Stimulated activated CD8-positive, alpha-beta memory T cell treated with anti-CD3 and anti-CD28 coated beads, Interleukin-15, amount 100 ng/mL, for 1 hour (primary cell): ENCODE results near the gene C10orf105.
A peak's percentile ranks its signal among the peaks of the same experiment; 100 is the strongest.

Experiments used
- DNase-seq: peaks from one replicate; pipeline ENCODE4 v3.0.0-alpha.2; 2020; ENCODE audit warnings: low read depth

The C10orf105 gene

GRCh38 chr10:71751515-71752224, 32.1 kb upstream of the C10orf105 start:
- no peak for DNase-seq

DNA sequence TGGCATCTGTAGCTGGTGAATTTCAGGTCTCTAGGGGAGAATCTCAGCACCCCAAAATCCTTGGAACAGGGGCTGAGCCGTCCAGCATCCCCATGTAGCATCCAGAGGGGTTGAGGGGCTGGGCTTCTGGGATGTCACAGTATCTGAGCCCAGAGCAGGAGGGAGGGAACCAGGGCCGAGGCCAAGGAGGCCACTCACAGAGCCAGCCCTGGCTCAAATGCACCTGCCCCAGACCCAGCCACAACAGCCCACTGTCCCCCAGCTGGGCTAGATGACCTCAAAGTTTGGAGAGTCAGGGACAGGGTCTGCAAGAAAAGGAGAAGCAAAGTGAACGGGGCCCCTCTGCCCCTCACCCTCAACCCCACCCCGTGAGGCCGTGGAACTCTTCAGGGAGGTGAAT, 31.4 kb upstream of the C10orf105 start:
- no peak for DNase-seq

DNA sequence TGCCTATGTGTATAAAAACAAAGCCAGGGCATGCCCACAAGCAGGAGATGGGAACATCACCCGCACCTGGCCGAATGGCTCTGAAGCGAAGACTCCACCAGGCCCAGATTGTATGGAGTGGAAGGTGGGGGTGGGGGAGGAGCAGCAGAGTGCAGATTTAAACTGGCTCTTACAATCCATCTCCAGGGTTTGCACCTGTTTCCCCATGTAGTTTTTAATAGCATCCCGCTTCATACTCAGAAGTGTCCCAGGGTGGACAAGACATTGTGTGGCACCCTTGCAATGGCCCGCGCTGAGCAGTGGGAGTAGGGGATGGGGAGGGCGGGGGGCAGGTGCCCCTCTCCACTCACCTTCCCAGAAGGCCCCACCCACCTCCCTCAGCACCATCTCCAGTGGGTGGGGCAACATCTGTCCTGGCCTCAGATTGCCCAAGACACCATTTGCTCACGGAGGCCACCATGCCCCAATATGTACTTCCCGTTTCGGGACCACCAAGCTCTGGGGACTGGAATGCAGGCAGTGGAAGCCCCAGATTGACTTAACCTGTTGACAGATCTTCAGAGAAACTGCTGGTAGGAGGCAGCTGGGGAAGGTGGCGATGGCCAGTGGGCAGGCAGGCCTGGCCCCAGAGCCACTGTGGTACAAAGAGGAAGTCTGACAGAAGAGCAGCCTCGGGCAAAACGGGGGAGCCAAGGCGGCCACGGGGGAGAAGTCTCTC, 30.7 kb upstream of the C10orf105 start:
- no peak for DNase-seq

DNA sequence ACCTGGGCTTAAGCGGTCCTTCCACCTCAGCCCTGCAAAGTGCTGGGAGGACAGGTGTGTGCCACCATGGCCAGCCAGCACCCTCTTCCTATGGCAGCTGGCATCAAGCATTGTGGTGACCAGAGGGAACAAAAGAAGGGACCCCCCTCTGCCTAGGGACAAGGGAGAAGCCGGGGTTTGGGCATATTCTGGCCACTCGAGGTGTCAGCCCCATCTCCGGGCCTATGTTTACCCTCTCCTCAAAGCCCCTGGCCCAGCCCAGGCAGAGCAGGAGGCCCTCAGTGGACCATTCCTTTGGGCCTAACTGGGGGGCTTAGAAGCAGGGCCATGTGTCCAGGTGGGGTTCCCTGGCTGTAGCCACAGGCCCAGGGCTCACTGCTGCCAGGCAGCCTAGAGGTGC, 29.8 kb upstream of the C10orf105 start:
- DNase-seq = no peak

- peak; percentile 49 for DNase-seq
Observed at GRCh38 chr10:71748671-71749191, 29.2 kb upstream of the C10orf105 start.

- DNase-seq = no peak
Observed at GRCh38 chr10:71747551-71748523, 28.3 kb upstream of the C10orf105 start.

GRCh38 chr10:71747039-71747531, 27.5 kb upstream of the C10orf105 start:
- no peak for DNase-seq

GRCh38 chr10:71746344-71747037, 26.9 kb upstream of the C10orf105 start:
- no peak for DNase-seq

DNA sequence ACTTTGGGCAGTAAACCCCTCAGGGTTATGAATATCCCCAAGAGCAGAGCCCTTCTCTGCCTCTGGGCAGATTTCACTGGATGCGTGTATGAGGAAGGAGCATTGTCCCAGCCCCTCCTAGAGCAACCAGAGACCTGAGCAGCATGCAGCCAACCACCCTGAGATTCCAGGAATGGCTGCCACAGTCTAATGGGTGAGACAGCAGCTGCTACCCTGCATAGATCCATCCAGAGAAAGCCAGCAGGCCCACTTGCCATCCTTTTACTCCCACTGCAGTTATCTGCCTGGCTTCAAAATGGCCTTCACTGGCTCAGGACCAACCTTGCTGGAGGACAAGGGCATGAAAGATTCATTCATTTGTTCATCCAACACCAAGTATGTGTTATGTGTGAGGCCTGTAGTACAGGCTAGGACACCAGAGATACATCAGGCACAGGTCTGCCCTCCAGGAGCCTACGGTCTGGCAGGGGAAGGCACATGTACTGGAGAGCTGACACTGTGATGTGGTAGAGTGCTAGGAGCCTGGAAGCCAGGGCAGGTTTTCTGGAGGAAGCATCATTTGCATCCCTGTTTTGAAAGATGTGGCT, 26.2 kb upstream of the C10orf105 start:
- no peak for DNase-seq

DNA sequence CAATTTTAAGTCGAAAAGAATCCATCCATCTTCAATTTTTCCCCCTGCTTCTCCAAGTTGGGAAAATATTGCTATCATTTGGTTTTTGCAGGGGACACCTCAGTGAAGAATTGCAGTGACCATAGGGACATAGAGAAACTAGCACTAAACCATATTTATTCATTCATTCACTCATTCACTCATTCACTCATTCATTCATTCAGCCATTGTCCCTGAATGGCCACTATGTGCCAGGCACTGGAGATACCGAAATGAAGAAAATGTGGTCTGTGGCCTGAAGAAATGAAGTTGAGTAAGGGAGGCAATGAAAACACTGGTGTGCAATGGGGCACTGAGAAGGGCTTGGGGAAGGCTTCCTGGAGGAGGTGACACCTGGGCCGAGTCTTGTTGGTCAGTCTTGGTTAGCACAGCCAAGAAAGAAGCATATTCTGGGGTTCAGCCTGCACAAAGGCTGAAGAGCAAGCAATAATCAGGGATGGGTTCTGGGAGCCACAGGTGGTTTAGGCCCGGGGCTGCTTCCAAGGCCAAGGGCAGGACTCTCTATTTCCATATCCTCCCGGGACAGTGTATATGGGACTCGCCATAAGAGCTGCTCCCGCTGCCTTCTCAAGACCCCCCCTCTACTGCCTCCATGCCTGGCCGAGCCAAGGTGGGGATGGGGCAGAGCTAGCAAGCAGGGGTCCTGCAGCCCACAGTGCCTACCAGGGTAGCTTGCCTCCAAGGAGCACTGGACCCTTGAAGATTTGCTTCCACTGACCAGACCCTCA, 25.5 kb upstream of the C10orf105 start:
- no peak for DNase-seq

DNA sequence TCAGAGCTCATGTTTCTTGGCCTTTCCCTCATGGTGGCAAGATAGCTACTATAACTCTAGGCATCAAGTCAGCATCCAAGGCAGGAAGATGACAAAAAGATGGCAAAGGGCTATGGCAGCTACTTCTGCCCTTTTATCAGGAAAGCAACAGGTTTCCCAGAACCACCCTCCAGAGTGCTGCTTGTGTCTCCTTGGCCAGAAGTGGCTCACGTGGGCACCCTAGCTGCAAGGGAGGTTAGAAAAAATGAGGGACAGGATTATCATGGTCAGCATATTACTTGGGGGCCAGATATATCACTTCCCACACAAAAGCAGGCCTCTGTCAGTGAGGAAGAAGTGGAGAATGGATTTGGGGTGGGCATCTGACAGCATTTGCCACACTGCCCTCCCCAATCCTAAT, 24.3 kb upstream of the C10orf105 start:
- DNase-seq = no peak

DNA sequence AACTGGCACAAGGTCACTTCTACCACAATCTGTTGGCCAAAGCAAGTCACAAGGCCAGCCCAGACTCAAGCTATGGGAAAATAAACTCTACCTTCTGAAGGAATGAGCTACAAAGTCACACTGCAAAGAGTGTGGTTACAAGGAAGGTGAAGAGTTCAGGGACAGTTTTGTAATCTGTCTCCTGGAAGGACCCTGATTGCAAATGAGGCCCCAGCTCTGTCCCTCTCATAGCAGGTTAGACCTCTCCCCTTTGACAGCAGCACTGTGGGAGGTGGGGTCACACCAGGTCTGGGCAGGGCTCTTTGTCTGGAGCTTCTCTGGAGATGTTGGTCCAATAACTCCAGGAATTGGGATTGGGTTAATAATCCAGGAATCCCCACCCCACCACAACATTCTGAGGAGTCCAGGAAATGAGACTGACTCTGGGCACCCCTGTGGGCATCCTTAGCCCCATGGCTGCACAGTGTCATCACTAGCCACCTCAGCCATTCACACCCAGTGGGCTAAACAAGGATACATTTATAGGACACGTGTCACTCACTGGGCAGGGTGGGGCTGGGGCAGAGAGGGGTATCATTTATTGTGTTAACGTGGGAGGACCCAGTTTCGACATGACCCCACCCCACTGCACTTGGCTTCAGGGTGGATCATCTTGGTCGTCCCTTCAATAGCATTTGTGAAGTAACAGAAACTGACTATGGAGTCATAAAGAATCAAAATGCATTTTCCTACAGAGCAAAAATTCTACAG, 23.7 kb upstream of the C10orf105 start:
- no peak for DNase-seq

GRCh38 chr10:71742301-71743088, 22.9 kb upstream of the C10orf105 start:
- DNase-seq = no peak

GRCh38 chr10:71741671-71742070, 22.1 kb upstream of the C10orf105 start:
- DNase-seq = no peak

DNA sequence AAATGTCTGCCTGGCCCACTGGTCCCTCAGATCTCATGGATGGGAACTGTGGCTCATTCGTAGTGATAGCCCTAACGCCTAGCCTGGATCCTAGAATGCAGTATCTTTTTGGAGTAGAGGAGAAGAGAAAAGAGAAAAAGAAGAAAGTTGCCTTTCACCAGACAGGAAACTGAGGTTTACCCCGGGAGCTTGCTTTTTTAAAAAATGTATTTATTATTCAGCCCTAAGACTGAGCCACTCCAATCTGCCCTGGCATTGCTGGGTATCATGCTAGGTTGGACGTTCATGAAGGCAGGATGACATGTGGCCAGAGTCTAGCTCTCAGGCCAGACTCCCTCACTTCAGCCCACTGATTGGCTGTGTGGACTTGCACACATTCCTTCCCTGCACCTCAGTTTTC, 21.5 kb upstream of the C10orf105 start:
- no peak for DNase-seq

DNA sequence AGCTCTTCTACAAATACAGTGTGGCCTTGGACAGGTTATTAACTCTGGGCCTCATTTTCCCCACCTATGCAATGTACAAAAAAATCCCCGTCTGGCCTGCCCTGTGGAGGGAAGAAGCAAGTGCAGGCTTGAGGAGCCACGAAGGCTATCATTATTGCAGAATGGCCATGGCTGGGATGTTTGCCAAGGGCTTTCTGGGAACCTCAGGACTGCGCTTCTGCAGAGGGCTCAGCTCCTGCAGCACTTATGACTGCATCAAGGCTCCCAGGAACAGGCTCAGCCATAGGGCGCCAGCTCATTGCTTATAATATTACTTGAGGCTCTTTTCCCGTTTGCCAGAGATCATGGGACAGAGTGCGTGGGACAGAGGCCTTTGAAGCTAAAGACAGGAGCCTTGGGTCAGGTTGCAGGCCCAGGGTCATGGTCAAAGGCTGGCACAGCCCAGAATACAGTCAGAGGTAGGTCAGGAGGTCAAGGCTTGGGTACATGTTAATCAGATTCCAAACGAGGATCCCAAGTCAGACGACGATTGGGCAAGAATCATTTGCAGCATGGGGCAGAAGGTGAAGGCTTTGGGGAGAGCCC, 20.6 kb upstream of the C10orf105 start:
- DNase-seq = no peak

DNA sequence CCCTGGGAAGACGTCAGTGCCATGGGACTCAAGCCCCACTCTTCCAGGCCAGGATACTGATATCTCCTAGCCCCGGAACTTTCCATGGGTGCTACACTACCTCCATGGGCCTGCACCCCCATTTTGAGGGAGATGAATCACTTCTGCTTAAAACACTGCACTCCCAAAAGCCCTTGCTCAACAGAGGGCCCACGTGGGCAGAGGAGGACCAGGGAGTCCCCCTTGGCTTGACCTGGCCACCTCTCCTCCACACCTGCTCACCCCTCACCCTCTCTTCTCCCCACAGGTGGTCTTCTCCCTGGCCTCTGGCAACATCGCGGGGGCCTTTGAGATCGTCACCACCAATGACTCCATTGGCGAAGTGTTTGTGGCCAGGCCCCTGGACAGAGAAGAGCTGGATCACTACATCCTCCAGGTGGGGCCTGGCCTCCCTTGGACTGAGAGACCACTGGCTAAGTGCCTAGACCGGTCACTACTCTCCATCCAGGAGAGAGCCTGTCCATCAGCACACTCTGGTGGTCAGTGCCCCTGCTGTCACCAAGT, 19.9 kb upstream of the C10orf105 start:
- no peak for DNase-seq

GRCh38 chr10:71737834-71738197, 18.2 kb upstream of the C10orf105 start:
- DNase-seq = no peak
